DND-41 (cell line): ENCODE measurements around the gene CCNG2.

Source experiments
- EZH2 ChIP-seq: IDR thresholded peaks from 3 replicates; pipeline ENCODE4 v1.6.1; 2012; ENCODE audit warnings: borderline replicate concordance, low read depth, mild to moderate bottlenecking, moderate library complexity, low read length, inconsistent platforms; ENCODE audit not compliant: severe bottlenecking
- TF ChIP-seq, protein P1 (sequence below): IDR thresholded peaks from 2 replicates; pipeline ENCODE4 v1.5.1; 2012; ENCODE audit warnings: borderline replicate concordance, low read length, moderate library complexity, mild to moderate bottlenecking; ENCODE audit not compliant: poor library complexity, severe bottlenecking; ENCODE audit errors: extremely low read depth

- TF ChIP-seq, protein P1, sequence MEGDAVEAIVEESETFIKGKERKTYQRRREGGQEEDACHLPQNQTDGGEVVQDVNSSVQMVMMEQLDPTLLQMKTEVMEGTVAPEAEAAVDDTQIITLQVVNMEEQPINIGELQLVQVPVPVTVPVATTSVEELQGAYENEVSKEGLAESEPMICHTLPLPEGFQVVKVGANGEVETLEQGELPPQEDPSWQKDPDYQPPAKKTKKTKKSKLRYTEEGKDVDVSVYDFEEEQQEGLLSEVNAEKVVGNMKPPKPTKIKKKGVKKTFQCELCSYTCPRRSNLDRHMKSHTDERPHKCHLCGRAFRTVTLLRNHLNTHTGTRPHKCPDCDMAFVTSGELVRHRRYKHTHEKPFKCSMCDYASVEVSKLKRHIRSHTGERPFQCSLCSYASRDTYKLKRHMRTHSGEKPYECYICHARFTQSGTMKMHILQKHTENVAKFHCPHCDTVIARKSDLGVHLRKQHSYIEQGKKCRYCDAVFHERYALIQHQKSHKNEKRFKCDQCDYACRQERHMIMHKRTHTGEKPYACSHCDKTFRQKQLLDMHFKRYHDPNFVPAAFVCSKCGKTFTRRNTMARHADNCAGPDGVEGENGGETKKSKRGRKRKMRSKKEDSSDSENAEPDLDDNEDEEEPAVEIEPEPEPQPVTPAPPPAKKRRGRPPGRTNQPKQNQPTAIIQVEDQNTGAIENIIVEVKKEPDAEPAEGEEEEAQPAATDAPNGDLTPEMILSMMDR = no peak
- TF ChIP-seq EZH2 = no peak
Observed at GRCh38 chr4:77189412-77189811, 32.4 kb downstream of the CCNG2 start.
